ENCODE data around the gene MCEMP1.

The MCEMP1 gene

GRCh38 chr19:7680606-7681339, 3.9 kb downstream of the MCEMP1 start, which contains the start of gene TRAPPC5:
Gene TRAPPC5 (plus strand): TSS chr19:7680833. CDS start chr19:7682254, 1,421 bp downstream.
- WGBS (ENCODE audit: extremely low coverage, insufficient coverage, insufficient read length), result no CpG with 5 or more reads among the region's 79 CpGs
- Histone ChIP-seq H2BK12ac (ENCODE audit: low read length) (no peak within 1 kb of the TSS), H3K36me3 (ENCODE audit: control insufficient read depth in 1 of 2, insufficient read depth in 2 of 2, low read length in 2 of 2) (peaks cover 14 to 17% of the 10 kb centered on the region in 2 experiments), H3K79me2 (ENCODE audit: control insufficient read depth, insufficient read depth, low read length, poor library complexity) (peaks cover 4% of the 10 kb centered on the region), H3K27me3 (ENCODE audit: insufficient read depth, low read length) (no peaks in the 10 kb centered on the region), H3K9me3 (ENCODE audit: insufficient read depth, low read depth, low read length) (peaks cover 8% of the 10 kb centered on the region), H4K12ac (ENCODE audit: low read depth, low read length) (peak within 1 kb of the TSS; percentile 95), H3K27ac (ENCODE audit: low read depth, low read length) (peak within 1 kb of the TSS; percentile 9), H3K23ac (ENCODE audit: low read length) (no peak within 1 kb of the TSS), H3K4ac (ENCODE audit: low read depth, low read length) (peak within 1 kb of the TSS; percentile 91), H3K4me1 (ENCODE audit: control insufficient read depth in 1 of 2, insufficient read depth in 2 of 2, low read length in 2 of 2) (peaks cover 7 to 16% of the 10 kb centered on the region in 2 experiments), H3K9ac (ENCODE audit: low read length) (peak within 1 kb of the TSS; percentile 83), H4K8ac (ENCODE audit: low read depth, low read length) (peak within 1 kb of the TSS; percentile 94), H3K4me3 (ENCODE audit: low read depth, low read length) (peak within 1 kb of the TSS; percentile 94), H3K4me2 (ENCODE audit: low read length) (peak within 1 kb of the TSS; percentile 88), H2BK5ac (ENCODE audit: low read depth, low read length, poor library complexity) (peak within 1 kb of the TSS; percentile 70), H2AK5ac (ENCODE audit: low read length) (peak within 1 kb of the TSS; percentile 2), H3K14ac (ENCODE audit: low read length) (peak within 1 kb of the TSS; percentile 95), H4K91ac (ENCODE audit: low read depth, low read length) (peak within 1 kb of the TSS; percentile 56), H2AFZ (ENCODE audit: insufficient read depth, low read length, poor library complexity) (peak within 1 kb of the TSS; percentile 93), H2BK120ac (ENCODE audit: insufficient read depth, low read length, poor library complexity) (peak within 1 kb of the TSS; percentile 20), H3K79me1 (ENCODE audit: low read length) (peaks cover 5% of the 10 kb centered on the region), H3K18ac (ENCODE audit: low read length) (peak within 1 kb of the TSS; percentile 30)
- peak; percentile 81 to 92 for DNase-seq

DNA sequence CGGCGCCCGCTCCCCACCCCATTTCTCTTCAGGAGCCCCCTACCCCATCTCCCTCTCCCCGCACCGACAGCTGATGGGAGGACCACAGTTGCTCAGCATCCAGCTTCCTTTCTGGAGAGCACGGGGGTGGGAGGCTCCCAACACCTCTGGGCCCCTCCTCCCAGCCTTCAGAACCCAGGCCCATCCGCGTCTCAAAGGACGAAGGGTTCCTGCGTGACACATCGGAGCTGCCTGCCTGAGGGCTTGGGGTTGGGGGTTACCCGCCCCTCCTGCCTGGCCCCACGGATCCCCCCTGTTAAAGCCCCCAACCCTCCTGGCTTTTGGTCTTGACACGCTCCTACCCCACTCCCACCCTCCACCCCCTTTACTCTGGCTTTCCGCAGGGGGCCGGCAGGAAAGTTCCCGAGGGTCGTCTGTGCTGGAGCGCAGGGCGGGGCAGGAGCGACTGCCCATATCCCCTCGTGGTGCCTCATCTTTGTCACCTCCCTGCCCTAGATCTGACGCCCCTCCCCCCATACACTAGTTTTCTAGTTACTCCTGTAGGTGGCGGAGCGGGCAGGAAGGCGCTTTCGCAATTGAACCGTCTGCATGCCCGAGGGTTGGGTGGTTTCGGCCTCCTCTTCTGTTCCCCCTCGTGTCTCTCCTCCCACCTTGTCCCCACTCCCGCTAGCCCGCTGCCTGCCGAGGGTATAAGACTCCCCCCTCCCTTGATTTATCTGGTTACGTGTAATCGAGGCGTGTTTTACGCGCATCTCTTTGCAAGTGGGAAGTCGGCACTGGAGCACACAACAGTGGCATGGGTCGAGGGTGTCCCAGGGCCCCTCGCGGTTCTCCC, 4.7 kb downstream of the MCEMP1 start:
- H3K18ac ChIP-seq (ENCODE audit: low read length), result peak overlapping the region; percentile 30
- H3K27me3 ChIP-seq (ENCODE audit: insufficient read depth, low read length), result no peaks in the 10 kb centered on the region
- H3K4ac ChIP-seq (ENCODE audit: low read depth, low read length), result peak overlapping the region; percentile 91
- peak overlapping the region; percentile 83 for H3K9ac ChIP-seq (ENCODE audit: low read length)
- no peak overlapping the region for H2AFZ ChIP-seq (ENCODE audit: insufficient read depth, low read length, poor library complexity)
- H4K91ac ChIP-seq (ENCODE audit: low read depth, low read length), result peak overlapping the region; percentile 53
- H3K9me3 ChIP-seq (ENCODE audit: insufficient read depth, low read depth, low read length), result peaks cover 8% of the 10 kb centered on the region
- H4K12ac ChIP-seq (ENCODE audit: low read depth, low read length), result peak overlapping the region; percentile 84
- no peak overlapping the region for H3K23ac ChIP-seq (ENCODE audit: low read length)
- peak overlapping the region; percentile 2 for H2AK5ac ChIP-seq (ENCODE audit: low read length)
- no peak overlapping the region for H2BK12ac ChIP-seq (ENCODE audit: low read length)
- peak; percentile 67 to 81 for DNase-seq
- H4K8ac ChIP-seq (ENCODE audit: low read depth, low read length), result no peak overlapping the region
- peak overlapping the region; percentile 95 for H3K14ac ChIP-seq (ENCODE audit: low read length)
- peak overlapping the region; percentile 88 for H3K4me2 ChIP-seq (ENCODE audit: low read length)
- peaks cover 5% of the 10 kb centered on the region for H3K79me1 ChIP-seq (ENCODE audit: low read length)
- H3K4me3 ChIP-seq (ENCODE audit: low read depth, low read length), result peak overlapping the region; percentile 94
- H3K27ac ChIP-seq (ENCODE audit: low read depth, low read length), result no peak overlapping the region
- H3K4me1 ChIP-seq (ENCODE audit: control insufficient read depth in 1 of 2, insufficient read depth in 2 of 2, low read length in 2 of 2), result peaks cover 11 to 17% of the 10 kb centered on the region in 2 experiments
- peaks cover 4% of the 10 kb centered on the region for H3K79me2 ChIP-seq (ENCODE audit: control insufficient read depth, insufficient read depth, low read length, poor library complexity)
- H3K36me3 ChIP-seq (ENCODE audit: control insufficient read depth in 1 of 2, insufficient read depth in 2 of 2, low read length in 2 of 2), result peaks cover 14 to 17% of the 10 kb centered on the region in 2 experiments
- peak overlapping the region; percentile 20 for H2BK120ac ChIP-seq (ENCODE audit: insufficient read depth, low read length, poor library complexity)
- no peak overlapping the region for H2BK5ac ChIP-seq (ENCODE audit: low read depth, low read length, poor library complexity)
- WGBS (ENCODE audit: extremely low coverage, insufficient coverage, insufficient read length), result no CpG with 5 or more reads among the region's 43 CpGs

DNA sequence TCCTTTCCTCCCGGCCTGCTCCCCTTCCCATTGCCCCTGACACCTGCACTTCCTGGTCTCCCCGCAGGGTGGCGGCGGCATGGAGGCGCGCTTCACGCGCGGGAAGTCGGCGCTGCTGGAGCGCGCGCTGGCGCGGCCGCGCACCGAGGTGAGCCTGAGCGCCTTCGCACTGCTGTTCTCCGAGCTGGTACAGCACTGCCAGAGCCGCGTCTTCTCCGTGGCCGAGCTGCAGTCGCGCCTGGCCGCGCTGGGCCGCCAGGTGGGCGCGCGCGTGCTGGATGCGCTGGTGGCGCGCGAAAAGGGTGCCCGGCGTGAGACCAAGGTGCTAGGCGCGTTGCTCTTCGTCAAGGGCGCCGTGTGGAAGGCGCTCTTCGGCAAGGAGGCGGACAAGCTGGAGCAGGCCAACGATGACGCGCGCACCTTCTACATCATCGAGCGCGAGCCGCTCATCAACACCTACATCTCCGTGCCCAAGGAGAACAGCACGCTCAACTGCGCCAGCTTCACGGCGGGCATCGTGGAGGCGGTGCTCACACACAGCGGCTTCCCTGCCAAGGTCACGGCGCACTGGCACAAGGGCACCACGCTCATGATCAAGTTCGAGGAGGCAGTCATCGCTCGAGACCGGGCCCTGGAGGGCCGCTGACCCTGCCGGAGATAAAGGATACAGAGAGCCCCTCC, 5.4 kb downstream of the MCEMP1 start:
- Histone ChIP-seq H3K36me3 (ENCODE audit: control insufficient read depth in 1 of 2, insufficient read depth in 2 of 2, low read length in 2 of 2) (peaks cover 14 to 17% of the 10 kb centered on the region in 2 experiments), H3K4me1 (ENCODE audit: control insufficient read depth in 1 of 2, insufficient read depth in 2 of 2, low read length in 2 of 2) (peaks cover 11 to 17% of the 10 kb centered on the region in 2 experiments), H4K91ac (ENCODE audit: low read depth, low read length) (no peak overlapping the region), H2BK5ac (ENCODE audit: low read depth, low read length, poor library complexity) (no peak overlapping the region), H3K18ac (ENCODE audit: low read length) (no peak overlapping the region), H2BK12ac (ENCODE audit: low read length) (no peak overlapping the region), H2BK120ac (ENCODE audit: insufficient read depth, low read length, poor library complexity) (no peak overlapping the region), H3K9me3 (ENCODE audit: insufficient read depth, low read depth, low read length) (peaks cover 8% of the 10 kb centered on the region), H3K23ac (ENCODE audit: low read length) (no peak overlapping the region), H3K14ac (ENCODE audit: low read length) (no peak overlapping the region), H2AK5ac (ENCODE audit: low read length) (no peak overlapping the region), H4K12ac (ENCODE audit: low read depth, low read length) (no peak overlapping the region), H3K79me1 (ENCODE audit: low read length) (peaks cover 5% of the 10 kb centered on the region), H3K4ac (ENCODE audit: low read depth, low read length) (no peak overlapping the region), H3K79me2 (ENCODE audit: control insufficient read depth, insufficient read depth, low read length, poor library complexity) (peaks cover 4% of the 10 kb centered on the region), H3K27me3 (ENCODE audit: insufficient read depth, low read length) (no peaks in the 10 kb centered on the region), H4K8ac (ENCODE audit: low read depth, low read length) (no peak overlapping the region), H3K9ac (ENCODE audit: low read length) (no peak overlapping the region), H2AFZ (ENCODE audit: insufficient read depth, low read length, poor library complexity) (no peak overlapping the region), H3K4me3 (ENCODE audit: low read depth, low read length) (peak overlapping the region; percentile 0), H3K27ac (ENCODE audit: low read depth, low read length) (no peak overlapping the region), H3K4me2 (ENCODE audit: low read length) (peak overlapping the region; percentile 88)
- WGBS (ENCODE audit: extremely low coverage, insufficient coverage, insufficient read length), result no CpG with 5 or more reads among the region's 74 CpGs
- no peak for DNase-seq
